Prostate gland (tissue), 2 donors: Measurements from ENCODE around the gene SPTBN4. TPM values are rescaled to one million over a fixed set of nuclear protein-coding genes. Genes with fewer than 3 reads are reported as not detected.

Source experiments
- DNase-seq: peaks from one replicate; pipeline ENCODE4 v3.0.0-alpha.2; 2019; ENCODE audit warnings: low spot score
- H3K27ac ChIP-seq, 2 donors: fragments of 200-600 bp; sonication (generic); 2 replicates each; pipeline ENCODE4 v1.5.1; 2017 to 2019
- H3K27me3 ChIP-seq: fragments of 200-600 bp; sonication (generic); replicated peaks from 2 replicates; pipeline ENCODE4 v1.5.1; 2019; ENCODE audit not compliant: insufficient read depth
- H3K36me3 ChIP-seq, 2 donors: fragments of 200-600 bp; sonication (generic); 1 replicate in 1 of 2; 2 replicates in 1 of 2; pipeline versions ENCODE4 v1.5.1 to v1.8.1; 2017 to 2019
- H3K4me1 ChIP-seq: fragments of 200-600 bp; sonication (generic); replicated peaks from 2 replicates; pipeline ENCODE4 v1.5.1; 2019
- H3K4me3 ChIP-seq, 2 donors: fragments of 200-600 bp; sonication (generic); 2 replicates each; pipeline ENCODE4 v1.5.1; 2017 to 2019
- H3K9me3 ChIP-seq: fragments of 200-600 bp; sonication (generic); 2 replicates; pipeline ENCODE4 v1.5.1; 2017
- POLR2A ChIP-seq: fragments of 450-650 bp; IDR thresholded peaks from one replicate; pipeline ENCODE4 v1.6.1; 2016; ENCODE audit warnings: antibody characterized with exemption, mild to moderate bottlenecking
- POLR2AphosphoS5 ChIP-seq: sonication (generic); formaldehyde crosslinking; IDR thresholded peaks from one replicate; pipeline ENCODE4 v1.6.1; 2017; ENCODE audit warnings: antibody characterized with exemption
- WGBS: methylation state at CpG from one replicate; pipeline ENCODE4 v1.1.5; 2018; 5-methylcytosine and 5-hydroxymethylcytosine counted together
- intact Hi-C: fragments of 100-400 bp; cut with DNase I; formaldehyde crosslinking; loops from one replicate; pipeline ENCODE4 v1.14.2; 2022
- total RNA-seq, 2 donors: library from RNA; depleted of rRNA; stranded (reverse); fragments of >200 nt; gene quantifications; one replicate each; pipeline ENCODE4 v1.1.0, GENCODE V29; 2016
- TF ChIP-seq, protein P1 (sequence below), 4 experiments: fragments of 200-600 bp in 2 of 4; fragments of 450-650 bp in 2 of 4; sonication (generic) in 2 of 4; IDR thresholded peaks; 1 replicate in 3 of 4; 2 replicates in 1 of 4; pipeline ENCODE4 v1.5.1; 2016 to 2019; ENCODE audit warnings: antibody characterized with exemption in 4 of 4, mild to moderate bottlenecking in 2 of 4, moderate library complexity in 2 of 4

Gene SPTBN4
- total RNA-seq, 2 donors from 2014 or later = 5.2 to 21.9 TPM

DNA sequence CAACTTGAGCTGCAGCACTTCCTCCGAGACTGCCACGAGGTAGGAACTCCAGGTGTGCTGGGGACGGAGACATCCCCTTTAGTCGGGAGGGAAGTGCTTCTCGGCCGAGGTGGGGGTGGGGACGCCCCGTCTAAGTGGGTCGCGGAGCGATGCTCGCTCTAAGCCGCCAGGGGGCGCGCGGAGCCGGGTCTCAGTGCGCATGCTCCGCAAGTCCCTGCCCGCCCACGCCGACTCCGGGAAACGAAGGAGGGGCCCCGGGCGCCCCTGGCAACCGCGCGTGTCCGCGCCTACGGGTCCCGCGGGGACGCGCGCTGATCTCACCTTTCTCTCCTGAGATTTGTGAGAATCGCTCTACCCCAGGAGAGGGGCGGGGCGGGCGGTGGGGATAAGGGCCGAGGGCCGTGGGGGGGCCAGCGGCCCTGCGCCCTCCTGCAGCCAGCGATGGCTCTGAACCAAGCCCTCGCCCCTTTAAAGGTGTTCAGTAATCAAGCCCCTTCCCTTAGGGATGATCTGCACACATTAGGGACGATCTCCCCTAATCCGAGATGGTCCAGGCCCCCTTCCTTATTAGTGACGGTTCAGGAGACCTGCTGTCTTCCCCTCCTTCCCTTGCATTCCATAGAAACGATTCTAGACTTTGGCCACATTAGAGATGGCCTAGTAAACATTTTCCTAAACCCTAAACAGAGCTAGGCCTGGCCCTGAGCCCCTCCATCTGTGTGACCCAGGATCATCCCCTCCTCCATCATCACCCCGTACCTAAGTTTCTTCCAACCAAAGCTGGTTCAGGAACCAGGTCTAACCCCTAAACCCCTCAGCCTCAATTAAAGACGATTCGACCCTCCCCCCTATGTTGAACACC lies 62.5 kb downstream of the SPTBN4 start:
- peak; percentile 82 for DNase-seq
- peak; percentile 91 for TF ChIP-seq POLR2AphosphoS5
- TF ChIP-seq POLR2A = peak; percentile 17
- TF ChIP-seq, protein P1, sequence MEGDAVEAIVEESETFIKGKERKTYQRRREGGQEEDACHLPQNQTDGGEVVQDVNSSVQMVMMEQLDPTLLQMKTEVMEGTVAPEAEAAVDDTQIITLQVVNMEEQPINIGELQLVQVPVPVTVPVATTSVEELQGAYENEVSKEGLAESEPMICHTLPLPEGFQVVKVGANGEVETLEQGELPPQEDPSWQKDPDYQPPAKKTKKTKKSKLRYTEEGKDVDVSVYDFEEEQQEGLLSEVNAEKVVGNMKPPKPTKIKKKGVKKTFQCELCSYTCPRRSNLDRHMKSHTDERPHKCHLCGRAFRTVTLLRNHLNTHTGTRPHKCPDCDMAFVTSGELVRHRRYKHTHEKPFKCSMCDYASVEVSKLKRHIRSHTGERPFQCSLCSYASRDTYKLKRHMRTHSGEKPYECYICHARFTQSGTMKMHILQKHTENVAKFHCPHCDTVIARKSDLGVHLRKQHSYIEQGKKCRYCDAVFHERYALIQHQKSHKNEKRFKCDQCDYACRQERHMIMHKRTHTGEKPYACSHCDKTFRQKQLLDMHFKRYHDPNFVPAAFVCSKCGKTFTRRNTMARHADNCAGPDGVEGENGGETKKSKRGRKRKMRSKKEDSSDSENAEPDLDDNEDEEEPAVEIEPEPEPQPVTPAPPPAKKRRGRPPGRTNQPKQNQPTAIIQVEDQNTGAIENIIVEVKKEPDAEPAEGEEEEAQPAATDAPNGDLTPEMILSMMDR (IDR thresholded peaks at IDR 0.05) = peak; percentile 78 to 98 (median 96)
- Histone ChIP-seq H3K9me3 (no peaks in the 10 kb centered on the region), H3K36me3 (no peaks in the 10 kb centered on the region), H3K4me3 (peak overlapping the region; percentile 33 to 35), H3K4me1 (no peaks in the 10 kb centered on the region), H3K27ac (peak overlapping the region in 1 of 2 donors; percentile 65), H3K27me3 (no peaks in the 10 kb centered on the region)
- WGBS = 6% methylated on average over 40 of the region's 54 CpGs
- intact Hi-C loops = loop anchor here (5.0 to 10.0 kb wide), 3 partner anchors 65 to 103 kb away; partner anchors contain the start of genes BLVRB and SPTBN4

- no peaks in the 10 kb centered on the region for H3K27me3 ChIP-seq
- no peak overlapping the region for H3K27ac ChIP-seq
- WGBS = 6% methylated on average over 33 of the region's 75 CpGs
- no peaks in the 10 kb centered on the region for H3K36me3 ChIP-seq
- peak overlapping the region; percentile 30 for H3K4me3 ChIP-seq
- DNase-seq = no peak
- H3K9me3 ChIP-seq = no peaks in the 10 kb centered on the region
- TF ChIP-seq, protein P1 (IDR thresholded peaks at IDR 0.05) = peak in 2 of 4 experiments; percentile 34 to 35
- no peak for TF ChIP-seq POLR2AphosphoS5
- no peak for TF ChIP-seq POLR2A
- H3K4me1 ChIP-seq = no peaks in the 10 kb centered on the region
- intact Hi-C loops = no loop called here
These were observed 63.5 kb downstream of the SPTBN4 start for GRCh38 chr19:40530091-40530901.

- intact Hi-C loops = no loop called here
- 80% methylated on average over 2 of the region's 2 CpGs for WGBS
- Histone ChIP-seq H3K36me3 (no peaks in the 10 kb centered on the region), H3K27me3 (no peaks in the 10 kb centered on the region), H3K4me1 (no peaks in the 10 kb centered on the region), H3K9me3 (no peaks in the 10 kb centered on the region), H3K4me3 (no peak overlapping the region), H3K27ac (no peak overlapping the region)
- TF ChIP-seq, protein P1 (IDR thresholded peaks at IDR 0.05) = no peak
- TF ChIP-seq POLR2AphosphoS5 (no peak), POLR2A (no peak)
- no peak for DNase-seq
These were observed 66.7 kb downstream of the SPTBN4 start for GRCh38 chr19:40533508-40533907.

- DNase-seq = no peak
- Histone ChIP-seq H3K27ac (no peak overlapping the region), H3K4me3 (no peak overlapping the region), H3K4me1 (no peaks in the 10 kb centered on the region), H3K27me3 (no peaks in the 10 kb centered on the region), H3K9me3 (no peaks in the 10 kb centered on the region), H3K36me3 (no peaks in the 10 kb centered on the region)
- intact Hi-C loops = no loop called here
- WGBS = 88% methylated on average over 4 of the region's 4 CpGs
- TF ChIP-seq POLR2A (no peak), POLR2AphosphoS5 (no peak)
- TF ChIP-seq, protein P1 (IDR thresholded peaks at IDR 0.05) = no peak
These were observed 67.3 kb downstream of the SPTBN4 start for GRCh38 chr19:40534148-40534547.
